GM12892 (cell line): ENCODE results near the gene ZNF853.

ENCODE experiments used
- POLR2A ChIP-seq: IDR thresholded peaks from 2 replicates; pipeline ENCODE4 v1.6.1; 2011; ENCODE audit warnings: low read depth, low read length, control low read depth
- POLR2AphosphoS5 ChIP-seq: IDR thresholded peaks from 2 replicates; pipeline ENCODE4 v1.6.1; 2011; ENCODE audit warnings: low read depth, low read length, control low read depth

DNA sequence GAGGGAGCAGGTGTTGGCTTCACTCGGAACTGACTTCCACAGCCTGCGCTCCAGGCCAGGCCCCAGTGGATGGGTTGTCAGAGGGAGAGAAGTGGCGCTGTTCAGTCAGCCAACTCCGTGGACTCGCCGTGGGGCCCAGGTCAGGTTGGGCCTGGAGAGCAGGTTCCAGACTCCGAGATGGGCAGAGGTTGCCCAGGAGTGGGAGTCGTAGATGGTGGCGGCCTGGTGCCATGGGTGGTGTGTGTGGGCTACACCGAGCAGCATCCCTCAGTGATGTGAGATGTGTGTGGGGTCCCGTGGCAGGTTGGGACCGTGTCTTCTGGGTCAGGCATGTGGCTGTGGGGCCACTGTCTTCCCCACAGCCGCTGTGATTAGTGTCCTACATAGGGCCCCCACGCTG is 32.1 kb downstream of the ZNF853 start:
- TF ChIP-seq POLR2AphosphoS5 (no peak), POLR2A (no peak)
